ENCODE results near the gene PIMREG. TPM values are rescaled to one million over a fixed set of nuclear protein-coding genes. Genes with fewer than 3 reads are reported as not detected.
A peak's percentile ranks its signal among the peaks of the same experiment; 100 is the strongest.

Gene PIMREG
- total RNA-seq, 3 donors from 2014 or later: 4.3 TPM; not detected in 2

DNA sequence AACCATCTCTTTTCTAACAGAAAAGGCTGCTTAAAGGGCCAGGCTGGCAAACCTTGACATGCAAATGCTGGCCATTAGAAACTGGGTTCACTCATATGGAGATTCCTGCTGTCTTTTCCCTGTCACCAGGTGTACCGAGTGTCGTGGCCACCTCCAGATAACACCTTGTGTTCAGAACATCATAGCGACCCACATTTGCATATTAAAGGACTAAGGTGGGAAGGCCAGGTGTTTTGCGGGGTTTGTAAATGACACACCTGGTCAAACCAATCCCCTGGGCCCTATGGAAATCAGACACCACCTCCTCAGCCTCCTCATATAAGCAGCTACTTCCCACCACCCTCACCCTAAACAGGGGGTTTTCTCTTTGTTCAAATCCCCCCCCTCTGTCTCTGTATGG lies 6.8 kb upstream of the PIMREG start:
- Histone ChIP-seq H3K27me3 (peaks cover 0 to 12% of the 10 kb centered on the region in 2 donors), H3K4me3 (no peak overlapping the region), H3K27ac (no peak overlapping the region), H3K4me1 (no peaks in the 10 kb centered on the region), H3K9me3 (no peaks in the 10 kb centered on the region), H3K36me3 (no peaks in the 10 kb centered on the region)
- TF ChIP-seq, protein P1, sequence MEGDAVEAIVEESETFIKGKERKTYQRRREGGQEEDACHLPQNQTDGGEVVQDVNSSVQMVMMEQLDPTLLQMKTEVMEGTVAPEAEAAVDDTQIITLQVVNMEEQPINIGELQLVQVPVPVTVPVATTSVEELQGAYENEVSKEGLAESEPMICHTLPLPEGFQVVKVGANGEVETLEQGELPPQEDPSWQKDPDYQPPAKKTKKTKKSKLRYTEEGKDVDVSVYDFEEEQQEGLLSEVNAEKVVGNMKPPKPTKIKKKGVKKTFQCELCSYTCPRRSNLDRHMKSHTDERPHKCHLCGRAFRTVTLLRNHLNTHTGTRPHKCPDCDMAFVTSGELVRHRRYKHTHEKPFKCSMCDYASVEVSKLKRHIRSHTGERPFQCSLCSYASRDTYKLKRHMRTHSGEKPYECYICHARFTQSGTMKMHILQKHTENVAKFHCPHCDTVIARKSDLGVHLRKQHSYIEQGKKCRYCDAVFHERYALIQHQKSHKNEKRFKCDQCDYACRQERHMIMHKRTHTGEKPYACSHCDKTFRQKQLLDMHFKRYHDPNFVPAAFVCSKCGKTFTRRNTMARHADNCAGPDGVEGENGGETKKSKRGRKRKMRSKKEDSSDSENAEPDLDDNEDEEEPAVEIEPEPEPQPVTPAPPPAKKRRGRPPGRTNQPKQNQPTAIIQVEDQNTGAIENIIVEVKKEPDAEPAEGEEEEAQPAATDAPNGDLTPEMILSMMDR (IDR thresholded peaks at IDR 0.05): no peak
- TF ChIP-seq POLR2A (IDR thresholded peaks at IDR 0.05) (no peak), POLR2AphosphoS5 (IDR thresholded peaks at IDR 0.05) (no peak)
- intact Hi-C loops (cut with DNase I; ENCODE audit: low total_unique reads): no loop called here
- no peak for DNase-seq (ENCODE audit: low spot score in 2 of 2)

DNA sequence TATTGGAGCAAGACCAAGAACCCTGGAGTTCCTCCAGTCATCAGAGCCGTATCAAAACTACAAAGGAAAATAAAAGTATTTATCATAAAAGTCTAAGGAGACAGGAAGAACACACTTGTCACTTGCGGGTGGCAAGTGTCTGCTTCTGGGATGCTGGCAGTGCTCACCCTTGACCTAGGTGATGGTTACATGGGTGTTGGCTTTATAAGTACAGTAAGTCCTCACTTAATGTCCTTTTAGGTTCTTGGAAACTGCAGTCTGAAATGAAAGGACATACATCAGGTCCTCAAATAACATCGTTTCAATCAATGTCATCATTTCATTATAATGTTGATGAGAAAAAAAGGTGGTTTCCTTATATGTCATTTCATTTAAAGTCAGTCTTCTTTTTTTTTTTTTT lies 6.3 kb upstream of the PIMREG start:
- Histone ChIP-seq H3K9me3 (no peaks in the 10 kb centered on the region), H3K4me1 (no peaks in the 10 kb centered on the region), H3K36me3 (no peaks in the 10 kb centered on the region), H3K4me3 (no peak overlapping the region), H3K27me3 (peaks cover 0 to 12% of the 10 kb centered on the region in 2 donors), H3K27ac (no peak overlapping the region)
- intact Hi-C loops (cut with DNase I; ENCODE audit: low total_unique reads): no loop called here
- no peak for DNase-seq (ENCODE audit: low spot score in 2 of 2)
- TF ChIP-seq POLR2AphosphoS5 (IDR thresholded peaks at IDR 0.05): no peak
- TF ChIP-seq, protein P1 (IDR thresholded peaks at IDR 0.05): no peak
- TF ChIP-seq POLR2A (IDR thresholded peaks at IDR 0.05): no peak

DNA sequence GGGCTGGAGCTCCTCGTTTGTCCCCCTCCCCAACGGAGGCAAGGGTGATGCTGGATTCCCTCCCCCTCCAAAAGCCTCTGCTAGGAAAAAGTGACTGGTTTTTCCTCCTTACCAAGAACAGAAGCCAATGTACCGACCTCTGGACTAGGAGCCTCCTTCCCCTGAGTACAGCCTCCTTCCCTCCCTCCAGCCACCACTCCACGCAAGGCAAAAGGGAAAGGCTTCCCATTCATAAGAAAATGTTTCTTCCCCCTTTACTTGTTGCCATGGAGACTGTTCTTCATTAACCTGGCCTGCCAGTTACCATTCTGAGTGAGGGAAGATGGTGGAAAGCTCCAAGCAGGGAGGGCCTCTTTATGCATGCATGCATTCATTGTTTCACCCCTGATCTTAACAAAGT lies 4.3 kb upstream of the PIMREG start:
- DNase-seq (ENCODE audit: low spot score in 2 of 2): no peak
- TF ChIP-seq POLR2A (IDR thresholded peaks at IDR 0.05): no peak
- TF ChIP-seq POLR2AphosphoS5 (IDR thresholded peaks at IDR 0.05): no peak
- TF ChIP-seq, protein P1 (IDR thresholded peaks at IDR 0.05): no peak
- Histone ChIP-seq H3K9me3 (no peaks in the 10 kb centered on the region), H3K27ac (no peak overlapping the region), H3K27me3 (peaks cover 0 to 12% of the 10 kb centered on the region in 2 donors), H3K36me3 (no peaks in the 10 kb centered on the region), H3K4me3 (no peak overlapping the region), H3K4me1 (no peaks in the 10 kb centered on the region)
- intact Hi-C loops (cut with DNase I; ENCODE audit: low total_unique reads): no loop called here

DNA sequence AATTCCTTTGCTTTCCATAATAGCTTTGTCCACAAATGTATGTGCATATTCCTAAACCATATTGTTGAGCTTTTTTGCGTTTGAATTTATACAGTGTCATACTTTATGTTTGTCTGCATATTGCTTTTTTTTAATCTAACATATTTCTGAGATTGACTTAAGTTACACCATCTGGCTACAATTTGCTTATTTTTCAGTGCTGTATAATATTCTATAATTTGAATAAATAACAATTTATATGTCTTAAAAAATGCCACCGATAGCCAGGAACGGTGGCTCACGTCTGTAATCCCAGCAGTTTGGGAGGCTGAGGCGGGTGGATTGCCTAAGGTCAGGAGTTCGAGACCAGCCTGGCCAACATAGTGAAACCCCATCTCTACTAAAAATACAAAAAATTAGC lies 1.5 kb upstream of the PIMREG start:
- no peak overlapping the region for H3K4me3 ChIP-seq
- no peaks in the 10 kb centered on the region for H3K9me3 ChIP-seq
- no peak for DNase-seq (ENCODE audit: low spot score in 2 of 2)
- no peak overlapping the region for H3K27ac ChIP-seq
- H3K36me3 ChIP-seq: no peaks in the 10 kb centered on the region
- H3K4me1 ChIP-seq: no peaks in the 10 kb centered on the region
- intact Hi-C loops (cut with DNase I; ENCODE audit: low total_unique reads): no loop called here
- TF ChIP-seq, protein P1 (IDR thresholded peaks at IDR 0.05): no peak
- no peak for TF ChIP-seq POLR2A (IDR thresholded peaks at IDR 0.05)
- TF ChIP-seq POLR2AphosphoS5 (IDR thresholded peaks at IDR 0.05): no peak
- no peaks in the 10 kb centered on the region for H3K27me3 ChIP-seq

DNA sequence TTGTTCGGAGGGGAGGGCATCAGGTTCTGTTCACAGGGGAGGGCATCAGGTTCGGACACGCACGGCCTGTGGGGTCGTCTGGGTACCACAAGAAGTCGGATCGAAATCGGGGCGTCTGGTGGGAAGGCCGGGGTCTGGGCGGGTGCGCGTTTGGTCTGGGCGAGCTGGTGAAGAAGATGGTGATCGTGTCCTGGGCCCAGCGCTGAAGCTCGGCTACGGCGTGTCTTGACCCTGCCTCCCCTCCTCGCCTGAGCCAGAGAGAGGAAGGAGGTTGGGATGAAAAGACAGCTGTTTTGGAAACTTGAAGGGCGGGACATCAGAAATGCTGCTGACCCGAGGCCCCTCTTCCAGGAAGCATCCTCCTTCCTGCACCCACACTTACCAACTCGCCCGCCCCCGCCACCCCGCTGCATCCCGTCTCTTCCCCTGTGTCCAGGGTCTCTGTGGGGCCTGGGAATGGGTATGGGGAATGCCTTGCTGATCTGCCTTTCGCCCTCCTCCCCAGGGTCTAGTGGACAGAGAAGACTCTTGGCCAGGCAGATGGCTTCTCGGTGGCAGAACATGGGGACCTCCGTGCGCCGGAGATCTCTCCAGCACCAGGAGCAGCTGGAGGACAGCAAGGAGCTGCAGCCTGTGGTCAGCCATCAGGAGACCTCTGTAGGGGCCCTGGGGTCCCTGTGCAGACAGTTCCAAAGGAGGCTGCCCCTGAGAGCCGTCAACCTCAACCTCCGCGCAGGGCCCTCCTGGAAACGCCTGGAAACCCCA lies 498 bp downstream of the PIMREG start:
- no peaks in the 10 kb centered on the region for H3K27me3 ChIP-seq
- no peak overlapping the region for H3K27ac ChIP-seq
- peak overlapping the region; percentile 45 to 67 (median 66) for H3K4me3 ChIP-seq
- DNase-seq (ENCODE audit: low spot score in 2 of 2): no peak
- H3K4me1 ChIP-seq: no peaks in the 10 kb centered on the region
- no peaks in the 10 kb centered on the region for H3K9me3 ChIP-seq
- no peaks in the 10 kb centered on the region for H3K36me3 ChIP-seq
- TF ChIP-seq, protein P1 (IDR thresholded peaks at IDR 0.05): no peak
- TF ChIP-seq POLR2A (IDR thresholded peaks at IDR 0.05): no peak
- no peak for TF ChIP-seq POLR2AphosphoS5 (IDR thresholded peaks at IDR 0.05)
- intact Hi-C loops (cut with DNase I; ENCODE audit: low total_unique reads): no loop called here

All from breast epithelium (tissue), 4 donors.